ENCODE data around the gene PACSIN2.

GRCh38 chr22:42997582-42998090 lies 17.3 kb downstream of the PACSIN2 start:
- TF ChIP-seq, protein P1, sequence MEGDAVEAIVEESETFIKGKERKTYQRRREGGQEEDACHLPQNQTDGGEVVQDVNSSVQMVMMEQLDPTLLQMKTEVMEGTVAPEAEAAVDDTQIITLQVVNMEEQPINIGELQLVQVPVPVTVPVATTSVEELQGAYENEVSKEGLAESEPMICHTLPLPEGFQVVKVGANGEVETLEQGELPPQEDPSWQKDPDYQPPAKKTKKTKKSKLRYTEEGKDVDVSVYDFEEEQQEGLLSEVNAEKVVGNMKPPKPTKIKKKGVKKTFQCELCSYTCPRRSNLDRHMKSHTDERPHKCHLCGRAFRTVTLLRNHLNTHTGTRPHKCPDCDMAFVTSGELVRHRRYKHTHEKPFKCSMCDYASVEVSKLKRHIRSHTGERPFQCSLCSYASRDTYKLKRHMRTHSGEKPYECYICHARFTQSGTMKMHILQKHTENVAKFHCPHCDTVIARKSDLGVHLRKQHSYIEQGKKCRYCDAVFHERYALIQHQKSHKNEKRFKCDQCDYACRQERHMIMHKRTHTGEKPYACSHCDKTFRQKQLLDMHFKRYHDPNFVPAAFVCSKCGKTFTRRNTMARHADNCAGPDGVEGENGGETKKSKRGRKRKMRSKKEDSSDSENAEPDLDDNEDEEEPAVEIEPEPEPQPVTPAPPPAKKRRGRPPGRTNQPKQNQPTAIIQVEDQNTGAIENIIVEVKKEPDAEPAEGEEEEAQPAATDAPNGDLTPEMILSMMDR (IDR thresholded peaks at IDR 0.05; ENCODE audit: borderline replicate concordance, extremely low read depth, low read length, poor library complexity, severe bottlenecking) = no peak
- no peak for TF ChIP-seq EZH2 (IDR thresholded peaks at IDR 0.05; ENCODE audit: borderline replicate concordance, low read depth, low read length, severe bottlenecking)
